RWPE2 (cell line): ENCODE results near the gene SERPINA5.

Experiments used
- ATAC-seq: fragments of 200-7000 bp; cut with Tn5 transposase; 3 replicates; pipeline ENCODE4 v1.9.1; 2021; ENCODE audit warnings: low read depth
- DNase-seq: peaks from one replicate; pipeline ENCODE4 v3.0.0-alpha.2; 2020; ENCODE audit warnings: low spot score
- H3K27ac ChIP-seq: fragments of 450-650 bp; 2 replicates; pipeline ENCODE4 v1.5.1; 2017; ENCODE audit warnings: mild to moderate bottlenecking; ENCODE audit not compliant: poor library complexity, severe bottlenecking
- H3K27me3 ChIP-seq: fragments of 250-450 bp; sonication (Bioruptor Pico); 2 replicates; pipeline ENCODE4 v1.5.1; 2021; ENCODE audit warnings: mild to moderate bottlenecking, moderate library complexity; ENCODE audit not compliant: insufficient read depth, poor library complexity, severe bottlenecking
- H3K36me3 ChIP-seq: fragments of 250-450 bp; sonication (Bioruptor Pico); 2 replicates; pipeline ENCODE4 v1.5.1; 2020; ENCODE audit warnings: low read depth, mild to moderate bottlenecking, moderate library complexity
- H3K4me1 ChIP-seq: fragments of 250-450 bp; sonication (Bioruptor Pico); 2 replicates; pipeline ENCODE4 v1.5.1; 2021; ENCODE audit warnings: mild to moderate bottlenecking, moderate library complexity; ENCODE audit not compliant: insufficient read depth, poor library complexity, severe bottlenecking
- H3K4me3 ChIP-seq: fragments of 250-450 bp; sonication (Bioruptor Pico); 2 replicates; pipeline ENCODE4 v1.5.1; 2021; ENCODE audit warnings: mild to moderate bottlenecking, moderate library complexity; ENCODE audit not compliant: severe bottlenecking
- H3K9me3 ChIP-seq: fragments of 250-450 bp; sonication (Bioruptor Pico); 2 replicates; pipeline ENCODE4 v1.5.1; 2021; ENCODE audit warnings: mild to moderate bottlenecking, moderate library complexity; ENCODE audit not compliant: severe bottlenecking
- TF ChIP-seq, protein P1 (sequence below): fragments of 450-650 bp; IDR thresholded peaks from one replicate; pipeline ENCODE4 v1.5.1; 2017; ENCODE audit warnings: mild to moderate bottlenecking, moderate library complexity; ENCODE audit not compliant: poor library complexity, severe bottlenecking

SERPINA5 gene

DNA sequence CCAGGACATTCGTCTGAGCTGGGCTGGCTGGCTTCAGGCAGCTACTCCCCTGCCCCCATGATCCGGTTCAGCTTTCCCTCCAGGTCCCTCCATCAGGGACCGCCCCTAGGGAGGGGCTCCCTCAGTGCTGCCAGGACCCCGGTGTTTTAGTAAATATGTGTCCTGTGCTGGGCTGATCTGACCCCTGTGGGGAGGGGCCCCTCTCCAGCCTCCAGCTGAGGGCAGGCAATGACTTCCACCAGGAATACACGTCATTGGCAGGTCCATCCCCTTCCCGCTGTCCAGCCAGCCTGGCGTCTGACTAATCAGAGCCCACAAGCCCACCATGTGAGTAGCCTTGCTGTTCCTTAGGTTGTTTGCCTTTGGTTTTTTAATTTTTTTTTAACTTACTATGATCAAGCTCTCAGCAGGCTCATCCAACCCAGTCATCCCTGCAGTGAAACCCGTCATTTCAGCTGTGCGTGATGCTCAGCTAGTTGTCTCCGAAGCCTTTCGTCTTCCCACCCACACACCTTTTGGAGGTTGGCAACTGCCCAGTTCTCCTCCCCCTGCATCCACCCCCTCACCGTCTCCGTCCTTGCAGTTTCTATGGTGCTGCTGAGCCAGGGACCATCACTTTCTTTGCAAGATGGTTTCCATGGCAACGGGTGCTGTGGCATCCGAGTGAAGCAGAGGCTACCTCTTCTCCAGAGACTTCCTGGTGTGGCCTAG lies 35.9 kb upstream of the SERPINA5 start:
- ATAC-seq (no peak), DNase-seq (no peak)
- no peaks in the 10 kb centered on the region for H3K9me3 ChIP-seq
- no peak overlapping the region for H3K27ac ChIP-seq
- H3K4me1 ChIP-seq, result peaks cover 3% of the 10 kb centered on the region
- H3K36me3 ChIP-seq, result no peaks in the 10 kb centered on the region
- no peak overlapping the region for H3K4me3 ChIP-seq
- TF ChIP-seq, protein P1, sequence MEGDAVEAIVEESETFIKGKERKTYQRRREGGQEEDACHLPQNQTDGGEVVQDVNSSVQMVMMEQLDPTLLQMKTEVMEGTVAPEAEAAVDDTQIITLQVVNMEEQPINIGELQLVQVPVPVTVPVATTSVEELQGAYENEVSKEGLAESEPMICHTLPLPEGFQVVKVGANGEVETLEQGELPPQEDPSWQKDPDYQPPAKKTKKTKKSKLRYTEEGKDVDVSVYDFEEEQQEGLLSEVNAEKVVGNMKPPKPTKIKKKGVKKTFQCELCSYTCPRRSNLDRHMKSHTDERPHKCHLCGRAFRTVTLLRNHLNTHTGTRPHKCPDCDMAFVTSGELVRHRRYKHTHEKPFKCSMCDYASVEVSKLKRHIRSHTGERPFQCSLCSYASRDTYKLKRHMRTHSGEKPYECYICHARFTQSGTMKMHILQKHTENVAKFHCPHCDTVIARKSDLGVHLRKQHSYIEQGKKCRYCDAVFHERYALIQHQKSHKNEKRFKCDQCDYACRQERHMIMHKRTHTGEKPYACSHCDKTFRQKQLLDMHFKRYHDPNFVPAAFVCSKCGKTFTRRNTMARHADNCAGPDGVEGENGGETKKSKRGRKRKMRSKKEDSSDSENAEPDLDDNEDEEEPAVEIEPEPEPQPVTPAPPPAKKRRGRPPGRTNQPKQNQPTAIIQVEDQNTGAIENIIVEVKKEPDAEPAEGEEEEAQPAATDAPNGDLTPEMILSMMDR, result no peak
- no peaks in the 10 kb centered on the region for H3K27me3 ChIP-seq

DNA sequence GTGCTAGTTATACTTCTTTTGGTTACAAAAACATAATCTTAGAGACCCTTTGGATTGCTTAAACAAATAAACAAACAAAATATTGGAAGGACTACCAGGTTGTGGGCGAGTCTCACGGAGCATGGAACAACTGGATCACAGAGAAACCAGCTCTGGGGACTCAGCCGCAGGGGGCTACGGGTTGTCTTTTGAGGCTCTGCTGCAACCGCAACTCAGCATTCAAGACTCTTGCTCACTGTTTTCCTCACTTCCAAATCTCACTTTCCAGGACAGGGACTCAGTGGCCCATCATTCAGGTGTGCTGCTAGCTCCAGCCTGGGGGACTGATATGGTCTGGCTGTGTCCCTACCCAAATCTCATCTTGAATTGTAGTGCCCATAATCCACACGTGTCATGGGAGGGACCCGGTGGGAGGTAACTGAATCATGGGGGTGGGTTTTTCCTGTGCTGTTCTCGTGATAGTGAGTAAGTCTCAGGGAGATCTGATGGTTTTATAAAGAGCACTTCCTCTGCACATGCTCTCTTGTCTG lies 34.0 kb upstream of the SERPINA5 start:
- H3K4me1 ChIP-seq, result no peaks in the 10 kb centered on the region
- no peak for DNase-seq
- no peak overlapping the region for H3K27ac ChIP-seq
- no peak overlapping the region for H3K4me3 ChIP-seq
- H3K9me3 ChIP-seq, result no peaks in the 10 kb centered on the region
- ATAC-seq, result no peak
- H3K36me3 ChIP-seq, result no peaks in the 10 kb centered on the region
- H3K27me3 ChIP-seq, result no peaks in the 10 kb centered on the region
- TF ChIP-seq, protein P1, result no peak

DNA sequence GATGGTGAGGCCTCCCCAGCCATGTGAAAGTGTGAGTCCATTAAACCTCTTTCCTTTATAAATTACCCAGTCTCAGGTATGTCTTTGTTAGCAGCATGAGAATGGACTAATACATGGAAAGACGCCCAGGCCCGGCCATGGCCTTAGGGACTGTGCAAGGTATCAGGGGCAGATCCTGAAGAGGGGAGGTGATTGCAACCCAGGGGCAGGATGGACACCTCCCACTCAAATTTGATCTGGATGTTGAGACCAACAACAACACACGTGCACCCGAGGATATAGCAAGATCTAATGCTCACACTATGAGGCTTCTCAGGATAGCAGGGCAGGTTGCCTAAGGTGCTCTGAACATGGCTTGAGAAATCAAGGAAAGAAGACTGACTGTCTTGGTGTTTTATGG lies 33.5 kb upstream of the SERPINA5 start:
- Histone ChIP-seq H3K27me3 (no peaks in the 10 kb centered on the region), H3K27ac (no peak overlapping the region), H3K4me1 (no peaks in the 10 kb centered on the region)

DNA sequence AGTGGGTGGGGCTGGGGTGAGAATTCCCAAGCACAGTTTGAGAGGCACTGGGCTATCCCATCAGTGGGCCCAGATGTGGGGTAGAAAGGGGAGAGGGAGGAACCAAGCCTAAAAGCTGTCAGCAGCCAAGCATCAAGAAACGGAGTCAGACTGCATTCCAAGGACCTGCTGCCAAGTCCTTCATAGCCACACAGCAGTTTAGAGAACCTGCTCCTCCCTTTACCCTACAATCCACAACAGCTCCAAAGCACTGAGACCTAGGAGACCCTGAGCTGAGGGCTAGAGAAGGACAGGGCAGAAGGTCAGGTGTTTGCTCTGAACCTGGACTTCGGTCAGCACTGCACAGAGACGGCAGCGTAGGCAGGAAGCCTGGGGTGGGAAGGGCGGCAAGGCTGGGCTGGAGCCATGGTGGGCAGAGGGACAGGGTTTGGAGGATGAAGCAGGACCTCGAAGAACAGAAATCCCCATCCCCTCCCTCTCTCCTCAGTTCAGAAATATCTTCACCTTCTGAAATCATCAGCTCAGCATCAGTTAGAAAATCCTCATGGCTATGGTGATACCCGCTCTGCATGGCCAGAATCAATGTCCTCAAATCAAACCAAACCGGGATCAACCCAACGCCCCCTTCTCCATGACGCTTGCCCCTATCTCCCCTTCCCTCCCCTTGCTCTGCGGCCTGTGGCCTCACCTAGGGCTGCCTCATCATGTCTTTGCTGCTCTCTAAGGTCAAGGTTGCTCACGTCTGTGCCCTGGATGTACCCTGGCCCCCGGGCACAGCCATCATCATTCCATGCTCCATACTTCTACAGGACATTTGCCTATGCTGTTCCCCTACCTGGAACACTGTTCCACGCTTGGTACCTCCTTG lies 32.9 kb upstream of the SERPINA5 start:
- Histone ChIP-seq H3K36me3 (no peaks in the 10 kb centered on the region), H3K4me1 (no peaks in the 10 kb centered on the region), H3K9me3 (no peaks in the 10 kb centered on the region), H3K27me3 (no peaks in the 10 kb centered on the region), H3K4me3 (no peak overlapping the region), H3K27ac (no peak overlapping the region)
- DNase-seq (no peak), ATAC-seq (no peak)
- TF ChIP-seq, protein P1, result no peak

More for the DNA sequence above, 33.5 kb upstream of the SERPINA5 start:
- Histone ChIP-seq H3K36me3 (no peaks in the 10 kb centered on the region), H3K9me3 (no peaks in the 10 kb centered on the region), H3K4me3 (no peak overlapping the region)
- TF ChIP-seq, protein P1, result no peak
- ATAC-seq, result no peak
- DNase-seq, result no peak
